ENCODE measurements around the gene ZBTB20.

The ZBTB20 gene

DNA sequence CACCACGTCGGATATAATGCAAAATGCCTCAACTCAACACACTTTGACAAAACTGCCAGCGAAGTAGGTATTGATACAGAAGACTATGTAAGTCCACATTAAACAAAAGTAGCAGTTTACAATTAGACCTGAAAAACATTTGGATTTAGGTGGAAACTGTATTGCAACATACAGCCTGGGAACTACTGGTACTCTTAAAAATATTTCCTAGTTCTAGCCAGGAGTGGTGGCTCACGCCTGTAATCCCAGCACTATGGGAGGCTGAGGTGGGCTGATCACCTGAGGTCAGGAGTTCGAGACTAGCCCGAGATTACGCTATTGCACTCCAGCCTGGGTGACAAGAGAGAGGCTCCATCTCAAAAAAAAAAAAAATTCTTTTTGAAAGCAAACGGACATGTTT is 246.2 kb downstream of the ZBTB20 start:
- DNase-seq: no peak

DNA sequence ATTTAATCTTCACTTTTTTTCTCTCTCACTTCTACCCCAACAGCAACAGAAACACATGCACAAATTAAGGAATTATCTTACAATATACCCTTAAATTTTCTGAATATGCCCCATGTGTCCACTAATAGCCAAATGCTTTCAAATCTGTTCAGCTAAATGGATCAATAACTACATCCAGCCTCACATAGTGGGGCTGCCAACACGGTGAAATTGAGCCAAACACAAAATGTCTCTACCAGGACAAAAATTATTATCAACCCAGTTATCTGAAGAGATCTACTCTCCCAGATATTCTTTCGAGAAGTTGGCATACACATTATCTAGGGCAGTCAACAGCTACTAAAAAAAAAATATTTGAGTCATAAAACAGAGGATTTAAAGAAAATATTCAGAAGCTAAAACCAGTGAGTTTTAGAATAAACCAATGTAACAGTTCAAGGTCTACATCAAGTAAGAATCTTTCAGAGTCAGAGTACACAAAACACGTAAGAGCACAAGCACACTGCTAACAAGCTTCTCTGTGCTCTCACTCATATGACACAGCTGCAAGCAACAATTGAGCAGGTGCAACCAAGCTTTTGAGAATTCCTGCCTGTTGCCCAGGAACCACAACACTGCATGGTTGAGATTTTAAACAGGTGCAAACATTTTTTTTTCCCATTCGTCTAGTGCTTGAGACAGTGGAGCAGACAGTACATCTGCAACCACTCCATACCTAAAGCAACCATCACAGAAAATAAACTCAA is 247.7 kb downstream of the ZBTB20 start:
- no peak for DNase-seq

DNA sequence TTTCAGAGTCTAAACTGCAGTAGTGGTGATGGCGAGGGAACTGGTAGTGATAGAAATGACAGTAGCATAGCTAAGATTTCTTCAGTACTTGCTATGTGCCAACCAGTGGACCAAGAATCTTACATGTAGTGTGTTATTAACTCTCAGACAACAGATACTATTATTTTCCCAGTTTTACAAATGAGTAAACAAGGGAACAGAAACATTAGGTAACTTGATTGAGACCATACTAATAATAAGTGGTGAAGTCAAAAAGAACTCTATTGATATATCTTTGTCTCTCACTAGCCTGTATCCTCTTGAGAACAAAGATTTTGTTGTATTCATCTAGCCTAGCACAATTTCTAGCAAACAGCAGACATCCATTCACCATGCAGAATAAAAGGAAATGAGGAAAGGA is 250.1 kb downstream of the ZBTB20 start:
- no peak for DNase-seq

DNA sequence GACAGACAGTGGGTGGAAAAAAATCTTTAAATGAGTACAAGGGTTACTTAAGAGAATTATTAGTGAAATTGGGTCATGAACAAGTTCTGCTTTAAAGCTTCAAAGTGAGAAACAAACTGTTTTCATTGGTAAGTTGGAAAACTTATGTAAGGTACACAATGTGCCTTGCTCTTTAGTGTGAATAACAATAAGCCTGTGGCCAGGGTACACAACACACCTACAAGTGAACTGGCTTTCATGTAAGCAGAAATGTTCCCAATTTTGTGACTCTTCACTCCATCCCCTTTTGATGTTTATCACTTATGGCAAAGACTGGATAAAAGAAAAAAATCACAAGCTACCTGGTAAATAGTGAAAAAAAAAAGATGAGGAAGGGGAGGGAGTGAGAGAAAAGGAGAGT is 253.7 kb downstream of the ZBTB20 start:
- no peak for DNase-seq

DNA sequence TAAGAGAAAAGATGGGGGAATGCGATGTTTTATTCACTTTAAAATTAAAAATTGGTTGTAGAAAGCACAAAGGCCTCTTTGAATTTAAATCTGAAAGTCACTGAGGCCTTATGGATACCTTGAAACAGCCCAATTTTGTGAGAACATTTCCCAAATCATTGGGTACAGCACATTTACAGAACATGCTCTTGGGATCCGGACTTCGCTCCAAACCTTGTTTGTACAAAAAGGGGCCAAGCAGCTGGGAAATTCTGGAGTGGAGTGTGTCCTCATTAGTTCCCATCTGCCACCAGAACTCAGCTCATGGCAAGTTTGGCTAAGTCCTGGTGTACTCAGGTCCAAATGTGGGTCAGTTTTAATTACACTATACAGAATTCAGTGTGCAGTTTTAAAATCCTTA is 254.2 kb downstream of the ZBTB20 start:
- no peak for DNase-seq

DNA sequence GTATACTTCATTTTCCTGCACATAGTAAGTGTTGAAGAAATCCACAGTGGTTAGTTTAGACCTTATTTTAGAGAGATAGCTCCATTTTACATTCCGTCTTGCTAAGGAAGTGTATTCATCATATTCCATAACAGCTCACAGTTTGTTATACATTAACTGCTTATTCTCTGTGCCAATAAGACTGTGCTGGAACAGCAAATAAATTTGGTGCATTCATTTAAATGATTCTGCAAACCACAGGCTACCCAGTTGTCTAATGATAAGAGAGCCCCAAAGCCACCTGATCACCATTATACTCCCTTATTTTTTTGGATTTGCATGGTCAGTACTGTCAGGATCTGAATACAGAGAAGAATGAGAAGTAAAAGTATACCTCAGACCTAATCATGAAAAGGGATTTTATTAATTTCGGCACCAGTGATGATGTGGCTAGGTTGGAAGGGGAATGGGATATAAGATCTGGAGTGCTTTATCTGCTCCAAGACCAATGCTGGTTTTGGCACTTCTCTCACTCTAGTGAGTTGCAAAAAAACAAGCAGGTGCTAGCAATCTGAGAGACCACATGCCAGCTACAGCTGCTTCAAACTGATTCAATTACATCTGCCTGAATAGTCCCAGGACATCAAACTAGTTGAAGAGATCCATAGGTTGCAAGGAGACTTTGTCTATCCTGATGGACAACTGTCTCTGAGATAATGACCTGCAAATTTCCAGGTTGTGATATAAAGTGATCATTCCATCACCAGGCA is 254.8 kb downstream of the ZBTB20 start:
- no peak for DNase-seq

DNA sequence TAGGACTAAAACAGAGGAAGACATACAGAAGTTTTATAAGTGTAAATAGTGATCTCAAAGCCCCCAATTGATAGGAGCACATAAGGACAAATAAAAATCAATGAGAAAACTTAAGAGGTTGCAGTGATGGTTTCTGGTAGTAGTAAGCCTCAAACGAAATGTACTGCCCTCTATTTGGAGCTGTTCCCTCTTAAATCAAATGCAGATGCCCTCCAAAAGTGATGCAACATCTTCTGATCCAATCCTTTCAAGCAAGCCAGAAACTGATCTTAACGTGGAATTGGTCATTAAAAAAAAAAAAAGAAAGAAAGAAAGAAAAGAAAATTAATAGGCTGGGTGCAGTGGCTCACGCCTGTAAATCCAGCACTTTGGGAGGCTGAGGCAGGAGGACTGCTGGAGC is 259.3 kb downstream of the ZBTB20 start:
- DNase-seq: no peak

DNA sequence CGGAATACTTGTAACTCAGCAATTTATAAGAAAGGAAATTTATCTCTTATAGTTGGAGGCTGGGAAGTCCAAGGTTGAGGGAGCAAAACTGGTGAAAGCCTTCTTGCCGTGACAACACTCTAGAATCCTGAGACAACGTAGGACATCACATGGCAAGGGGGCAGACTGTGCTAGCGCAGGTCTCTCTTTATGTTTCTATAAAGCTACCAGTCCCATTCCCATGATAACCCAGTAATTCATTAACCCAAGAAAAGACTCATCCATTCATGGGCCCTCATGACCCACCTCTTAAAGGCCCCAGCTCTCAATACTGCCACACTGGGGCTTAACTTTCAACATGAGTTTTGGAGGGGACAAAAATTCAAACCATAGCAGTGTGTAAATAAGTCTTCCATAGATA is 260.2 kb downstream of the ZBTB20 start:
- no peak for DNase-seq

DNA sequence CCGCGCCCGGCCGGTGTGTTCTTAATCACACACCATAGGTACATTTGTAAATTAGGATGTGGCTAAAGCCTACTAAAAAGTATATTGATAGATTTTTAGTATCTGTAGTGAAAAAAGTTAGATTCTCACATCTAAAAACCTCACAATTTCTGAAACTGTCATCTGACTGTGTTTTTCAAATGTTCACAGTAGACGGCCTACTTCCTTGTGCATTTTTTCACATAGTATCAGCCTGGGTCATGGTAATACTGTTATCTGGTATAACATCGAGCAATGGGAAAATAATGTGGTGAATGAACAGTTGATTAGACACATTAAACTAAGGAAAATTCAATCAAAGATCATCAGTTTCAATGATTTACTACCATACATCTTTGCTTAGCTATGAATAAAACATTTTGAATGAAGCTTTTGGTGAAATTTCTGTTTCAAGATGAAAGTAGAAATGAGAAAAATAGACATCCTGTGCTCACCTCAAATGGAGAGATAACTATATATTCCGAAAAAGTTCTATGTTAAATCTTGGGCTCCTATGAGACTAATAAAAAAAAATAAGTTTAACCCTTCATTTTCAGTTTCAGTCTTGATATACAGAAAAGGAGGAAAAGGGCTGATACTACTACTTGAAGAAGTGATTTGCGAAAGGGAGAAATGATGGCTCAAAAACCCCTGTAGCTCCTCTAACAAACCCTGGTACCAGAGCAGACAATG is 262.7 kb downstream of the ZBTB20 start:
- DNase-seq: no peak

DNA sequence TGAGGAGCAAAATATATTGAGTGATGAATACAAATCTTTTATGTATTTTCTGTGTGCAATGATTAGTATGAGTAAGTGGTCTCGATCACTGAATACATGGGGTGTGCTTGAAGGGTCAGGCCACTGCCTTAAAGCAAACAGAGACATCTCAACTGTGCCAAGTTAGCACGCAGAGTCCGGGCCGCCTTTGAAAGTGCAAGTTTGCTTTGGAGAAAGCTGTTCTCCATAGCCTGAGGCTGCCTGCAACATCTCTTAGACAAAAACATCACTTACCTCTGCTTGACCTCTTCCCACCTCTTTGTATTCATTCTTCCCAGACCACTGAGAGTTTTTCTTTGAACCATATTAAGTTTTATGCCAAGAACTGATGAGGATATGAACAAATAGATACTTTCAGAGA is 267.0 kb downstream of the ZBTB20 start:
- no peak for DNase-seq

DNA sequence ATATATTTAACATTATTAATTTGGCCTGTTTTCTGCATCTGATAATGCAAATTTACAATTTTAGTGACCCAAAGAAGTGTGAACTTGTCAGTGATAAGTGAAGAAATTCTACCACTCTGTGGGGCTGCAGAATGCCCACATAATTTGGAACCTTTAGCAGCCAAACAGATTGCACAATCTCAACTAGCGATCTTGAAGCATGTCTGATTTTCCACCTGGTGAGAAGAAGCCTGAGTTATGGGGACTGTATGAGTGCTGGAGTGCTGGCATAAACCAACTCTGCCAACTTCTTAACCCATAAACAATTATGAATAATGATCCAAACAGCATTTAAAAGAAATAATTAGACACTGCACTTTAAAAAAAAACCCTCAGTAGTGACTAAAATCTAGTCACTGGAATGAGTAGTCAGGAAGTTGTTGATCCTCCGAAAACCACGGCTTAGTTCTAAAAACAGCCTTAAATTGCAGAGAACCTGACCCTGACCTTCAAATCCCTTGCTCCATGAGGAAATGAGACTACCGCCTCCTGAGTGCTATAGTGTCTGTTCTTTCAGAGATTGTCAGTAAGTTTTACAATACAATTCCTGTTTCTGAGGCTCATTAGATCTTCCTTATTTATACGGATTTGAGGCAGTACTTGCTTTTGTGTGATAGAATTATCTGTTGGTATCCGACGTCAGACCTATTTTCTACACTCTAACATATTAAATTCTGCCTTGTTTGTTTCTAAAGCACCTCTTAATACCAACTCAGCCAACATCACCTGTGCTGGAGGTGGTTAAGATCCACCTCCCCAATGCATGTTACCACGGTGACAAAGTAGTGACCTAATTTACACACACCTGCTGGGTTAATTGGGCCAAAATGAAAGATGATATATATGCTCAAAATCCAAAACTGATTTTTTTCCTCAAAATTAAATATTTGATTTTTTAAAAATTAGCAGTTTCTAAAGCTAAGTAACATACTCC is 267.7 kb downstream of the ZBTB20 start:
- peak; percentile 1 for DNase-seq

DNA sequence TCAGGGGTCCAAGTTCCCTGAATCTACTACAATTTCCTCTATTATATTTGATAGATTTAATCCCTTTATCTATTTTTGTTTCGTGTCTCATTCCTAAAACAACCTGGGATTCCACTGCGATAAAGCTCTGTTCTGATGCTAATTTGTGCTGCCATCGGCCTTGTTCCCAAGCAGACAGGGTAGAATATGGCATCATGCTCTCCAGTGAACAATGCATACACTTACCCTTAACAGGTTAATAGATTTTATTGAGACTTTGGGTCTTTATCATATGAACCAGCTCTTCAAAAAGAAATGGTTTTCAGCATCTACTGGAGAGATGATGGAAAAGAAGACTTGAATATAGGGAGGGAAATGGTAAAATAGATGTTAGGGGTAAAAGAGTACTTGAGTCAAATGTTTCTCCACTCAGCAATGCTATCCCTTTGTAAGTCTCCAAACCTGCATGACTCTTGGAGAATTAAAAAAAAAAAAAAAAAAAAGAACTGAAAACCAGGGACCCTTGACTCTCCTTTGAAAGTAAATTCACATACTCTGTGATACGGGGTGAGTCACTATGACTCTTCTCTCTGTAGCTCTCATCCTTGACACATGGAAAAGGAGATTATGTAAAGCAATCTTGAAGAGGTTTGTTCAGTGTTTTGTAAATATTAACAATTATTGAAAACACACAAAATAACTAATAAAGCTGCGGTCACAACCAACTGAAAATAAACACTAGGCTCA is 268.8 kb downstream of the ZBTB20 start:
- DNase-seq: peak; percentile 9

DNA sequence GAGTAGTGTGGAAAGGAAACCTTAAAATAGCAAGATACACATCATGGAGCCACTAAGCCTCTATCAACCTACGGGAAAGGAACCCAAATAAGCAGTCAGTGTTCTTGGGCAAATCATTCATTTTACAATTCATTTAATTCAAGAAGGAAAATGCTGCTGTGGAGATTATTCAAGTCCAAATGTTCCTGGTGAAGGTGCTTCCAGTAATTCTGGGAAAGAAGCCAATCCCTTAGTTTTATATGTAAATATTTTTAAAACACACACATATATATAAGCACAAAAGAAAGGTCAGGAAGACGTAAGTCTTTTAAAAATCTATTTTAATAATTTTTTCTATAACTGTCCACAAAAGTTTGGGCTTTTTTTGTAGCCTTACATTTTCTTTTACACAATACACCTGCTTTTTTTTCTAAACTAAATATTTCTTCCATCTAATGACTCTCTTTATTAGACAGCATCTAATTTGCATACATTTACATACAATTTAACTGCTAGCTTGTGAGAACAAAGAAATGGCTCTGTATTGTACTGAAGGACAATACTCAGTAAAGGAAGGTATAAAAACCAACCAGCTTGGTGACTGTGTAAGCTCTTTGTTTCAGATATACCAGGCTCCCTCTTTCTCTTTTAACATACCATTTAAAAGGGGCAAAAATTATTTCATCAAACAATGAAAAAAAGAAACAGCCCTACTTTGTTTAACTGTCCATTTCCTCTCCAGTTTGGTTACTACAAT is 269.5 kb downstream of the ZBTB20 start:
- DNase-seq: no peak

DNA sequence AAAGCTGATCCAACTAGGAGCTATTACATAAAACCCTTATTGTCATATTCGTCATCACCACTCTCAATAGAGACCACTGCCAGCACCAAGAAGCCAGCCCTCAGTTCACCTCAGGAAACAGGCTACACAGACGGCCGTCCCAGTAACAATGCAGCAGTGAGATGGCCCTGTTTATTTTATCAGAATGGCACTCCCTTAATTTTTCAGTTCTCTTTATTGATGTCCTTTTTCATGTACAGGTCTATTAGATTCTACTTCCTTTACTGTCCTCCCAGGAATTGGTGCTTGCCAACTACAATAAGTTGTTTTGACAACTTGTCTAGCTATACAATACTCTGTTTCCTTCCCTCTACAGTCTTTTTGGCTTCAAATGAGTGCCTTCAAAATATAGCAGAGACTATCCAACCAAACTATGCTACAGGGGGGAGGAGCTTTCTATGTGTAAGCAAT is 272.5 kb downstream of the ZBTB20 start:
- DNase-seq: no peak

DNA sequence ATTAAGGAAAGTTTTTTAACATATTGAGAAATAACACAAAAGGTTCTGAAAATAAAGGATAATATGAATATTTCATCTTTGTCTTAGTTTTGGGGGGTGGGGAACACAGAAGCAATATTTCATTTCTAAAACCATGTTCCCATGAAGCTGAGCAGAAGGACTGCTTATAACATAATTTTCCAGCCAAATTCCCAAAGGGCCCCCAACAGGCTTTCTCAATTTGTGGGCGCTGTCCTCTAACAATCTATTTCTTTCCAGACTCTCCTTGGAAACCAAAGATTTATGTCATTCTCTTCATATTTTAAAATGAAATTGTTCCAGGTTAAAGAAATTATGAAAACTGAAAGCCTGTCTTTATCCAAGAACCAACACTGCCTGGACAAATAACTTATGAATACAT is 273.5 kb downstream of the ZBTB20 start:
- no peak for DNase-seq

DNA sequence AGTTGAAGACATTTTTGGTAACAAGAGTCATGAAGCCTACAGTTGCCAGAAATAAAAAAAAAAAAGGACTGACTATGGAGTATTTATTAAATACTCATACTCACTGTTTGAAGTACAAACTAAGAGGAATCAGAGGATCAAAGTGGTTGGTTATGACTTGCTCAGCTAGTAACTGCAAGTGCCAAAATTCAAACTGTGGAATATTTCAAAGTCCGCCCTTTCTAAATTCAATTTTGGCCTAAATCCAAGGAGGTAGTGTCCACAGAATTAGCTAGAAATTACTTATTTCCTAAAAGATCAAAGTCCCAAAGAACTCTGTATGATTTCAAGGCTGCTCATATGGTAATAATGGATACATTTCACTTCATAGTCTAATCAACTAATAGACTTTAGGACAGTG is 274.5 kb downstream of the ZBTB20 start:
- DNase-seq: no peak

DNA sequence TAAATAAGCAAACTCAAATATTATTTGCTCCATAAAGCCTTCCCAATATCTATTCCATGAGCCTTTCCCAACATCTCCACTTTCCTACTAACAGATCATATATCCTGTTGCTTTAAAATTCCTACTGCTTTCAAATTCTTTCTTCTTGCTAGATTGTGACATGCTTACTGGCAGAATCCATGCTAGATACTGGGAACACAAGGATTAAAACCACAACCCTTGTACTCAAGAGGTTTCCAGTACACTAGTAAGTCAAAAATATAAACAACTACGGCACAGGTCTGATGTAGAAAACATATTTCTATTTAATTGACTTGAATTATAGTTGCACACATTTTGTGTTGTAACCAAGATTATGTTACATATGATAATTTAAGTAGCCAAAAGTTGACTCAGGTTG is 275.0 kb downstream of the ZBTB20 start:
- no peak for DNase-seq

DNA sequence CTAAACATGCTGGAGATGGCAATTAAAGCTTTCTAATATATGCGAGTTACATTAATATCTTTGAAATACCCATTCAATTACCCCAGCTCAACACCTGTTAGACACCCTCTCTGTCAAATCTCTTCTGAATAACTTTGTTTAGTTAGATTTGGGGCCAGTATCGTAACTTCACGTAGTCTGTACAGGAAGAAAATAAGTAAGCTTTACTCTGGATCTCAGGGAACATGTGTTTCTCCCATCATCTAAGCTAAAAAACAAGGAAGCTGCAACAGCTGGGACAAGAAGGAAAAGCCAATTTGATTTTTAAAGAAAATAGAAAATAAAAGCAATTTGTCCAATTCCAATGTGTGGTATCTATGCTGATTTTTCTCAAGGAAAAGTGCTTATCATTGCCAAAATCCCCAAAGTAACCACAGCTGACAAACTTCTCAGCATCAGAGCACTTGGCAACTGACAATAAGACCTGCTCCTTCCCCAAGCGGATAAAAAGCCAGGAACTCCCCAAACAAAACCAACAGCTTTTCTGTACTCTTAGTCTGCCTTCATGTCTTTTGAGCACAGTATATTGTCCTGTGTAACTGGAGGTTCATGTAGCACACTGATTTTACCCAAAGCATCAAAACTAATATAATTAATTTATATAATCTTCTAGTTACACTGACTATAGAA is 279.1 kb downstream of the ZBTB20 start:
- DNase-seq: no peak

DNA sequence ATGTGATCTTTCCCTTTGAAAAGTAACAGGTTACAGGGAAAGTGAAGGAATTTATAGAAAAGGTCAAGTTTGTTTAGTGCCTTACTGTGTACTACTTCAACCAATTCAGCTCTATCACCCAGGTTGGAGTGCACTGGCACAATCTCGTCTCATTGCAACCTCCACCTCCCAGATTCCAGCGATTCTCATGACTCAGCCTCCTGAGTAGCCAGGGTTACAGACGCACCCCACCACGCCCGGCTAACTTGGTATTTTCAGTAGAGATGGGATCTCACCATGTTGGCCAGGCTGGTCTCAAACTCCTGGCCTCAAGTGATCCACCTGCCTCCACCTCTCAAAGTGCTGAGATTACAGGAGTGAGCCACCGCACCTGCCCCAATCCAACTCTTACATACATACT is 279.7 kb downstream of the ZBTB20 start:
- peak; percentile 16 for DNase-seq

DNA sequence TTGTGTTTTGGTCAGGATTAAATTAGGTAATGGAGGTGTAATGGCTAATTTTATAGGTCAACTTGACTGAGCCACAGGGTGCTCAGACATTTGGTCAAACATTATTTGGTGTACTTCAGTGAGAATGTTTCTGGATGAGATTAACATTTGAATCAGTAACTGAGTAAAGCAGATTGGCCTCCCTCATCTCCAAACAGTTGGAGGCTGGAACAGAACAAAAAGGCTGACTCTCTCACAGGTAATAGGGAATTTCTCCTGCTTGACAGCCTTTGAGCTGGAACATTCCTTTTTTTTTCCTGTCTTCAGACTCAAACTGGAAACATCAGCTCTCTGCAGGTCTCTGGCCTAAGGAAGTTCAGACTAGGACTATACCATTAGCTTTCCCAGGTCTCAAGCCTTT is 280.7 kb downstream of the ZBTB20 start:
- no peak for DNase-seq

DNA sequence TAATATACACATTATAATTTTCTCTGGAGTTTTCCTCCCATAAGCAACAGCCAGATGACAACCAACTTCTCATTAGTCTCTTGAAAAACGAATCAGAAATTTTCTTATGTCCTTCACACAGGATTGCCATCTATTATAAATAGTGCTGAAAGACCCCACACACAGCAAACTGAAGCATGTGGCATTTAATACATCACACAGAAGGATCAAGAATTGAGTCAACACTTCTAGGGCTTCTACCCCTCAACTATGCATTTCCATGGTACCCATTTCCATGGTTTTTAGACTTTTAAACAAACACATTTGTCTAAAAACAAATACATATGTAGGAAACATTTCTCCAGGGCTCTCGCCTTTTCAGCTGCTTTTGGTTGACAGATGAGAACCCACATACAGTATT is 282.1 kb downstream of the ZBTB20 start:
- DNase-seq: no peak

Data from NCI-H226 (cell line).